Kidney (tissue), 14 donors: ENCODE measurements around the gene PCSK5. TPM values are rescaled to one million over a fixed set of nuclear protein-coding genes. Genes with fewer than 3 reads are reported as not detected.

Experiments
- DNase-seq, 5 donors: peaks; one replicate each; pipeline ENCODE4 v3.0.0-alpha.2; 2013 to 2020
- FAIRE-seq: peaks from 2 replicates; lab custom pipeline; 2012; peaks lifted over from hg19 to GRCh38; lab: Jason Lieb, UNC
- H3K27ac ChIP-seq, 2 donors: one replicate each; pipeline ENCODE4 v1.7.0; 2013; ENCODE audit warnings: low read depth in 2 of 2, low read length in 2 of 2, inconsistent platforms in 1 of 2
- H3K27me3 ChIP-seq: one replicate; pipeline ENCODE4 v1.7.1; 2013; ENCODE audit warnings: low read length, inconsistent platforms; ENCODE audit not compliant: control insufficient read depth, insufficient read depth
- H3K36me3 ChIP-seq, 3 donors: one replicate each; pipeline versions ENCODE4 v1.7.0 to v1.7.1; 2013; ENCODE audit warnings: low read length in 3 of 3, control low read depth in 1 of 3, inconsistent platforms in 1 of 3; ENCODE audit not compliant: insufficient read depth in 3 of 3, control insufficient read depth in 2 of 3
- H3K4me1 ChIP-seq, 3 donors: one replicate each; pipeline versions ENCODE4 v1.7.0 to v1.7.1; 2013; ENCODE audit warnings: low read length in 3 of 3, inconsistent platforms in 1 of 3, low read depth in 1 of 3; ENCODE audit not compliant: control insufficient read depth in 2 of 3, insufficient read depth in 2 of 3
- H3K4me3 ChIP-seq, 3 donors: one replicate each; pipeline versions ENCODE4 v1.7.0 to v1.8.1; 2013; ENCODE audit warnings: low read length in 3 of 3, control low read depth in 1 of 3, inconsistent platforms in 1 of 3
- H3K9ac ChIP-seq, 3 donors: one replicate each; pipeline versions ENCODE4 v1.7.0 to v1.7.1; 2013; ENCODE audit warnings: low read length in 3 of 3, control low read depth in 1 of 3, inconsistent platforms in 1 of 3
- H3K9me3 ChIP-seq, 3 donors: one replicate each; pipeline versions ENCODE4 v1.7.0 to v1.7.1; 2013; ENCODE audit warnings: low read length in 3 of 3, control low read depth in 1 of 3, inconsistent platforms in 1 of 3; ENCODE audit not compliant: control insufficient read depth in 2 of 3, insufficient read depth in 1 of 3
- CTCF ChIP-seq: IDR thresholded peaks from 3 replicates; pipeline ENCODE4 v1.5.1; 2012; ENCODE audit warnings: mild to moderate bottlenecking, moderate library complexity, borderline replicate concordance; ENCODE audit not compliant: insufficient read depth; ENCODE audit errors: extremely low read depth
- intact Hi-C: fragments of 100-400 bp; cut with DNase I; formaldehyde crosslinking; loops from one replicate; pipeline ENCODE4 v1.11.1; 2022
- polyA plus RNA-seq: library from polyadenylated mRNA; stranded (reverse); fragments of 350-450 nt; fragmentation: Illumina TruSeq; extraction: RNeasy Lipid Tissue Mini Kit (QIAGEN cat#74804); gene quantifications from one replicate; pipeline ENCODE4 v1.2.3, GENCODE V29; 2014; ENCODE audit warnings: low read depth, low replicate concordance; ENCODE audit not compliant: insufficient read depth
- total RNA-seq: library from RNA; stranded (reverse); fragmentation: NEBNext Ultra II Directional; extraction: Animal tissue kit (Norgen Biotek cat#: 25700); gene quantifications from one replicate; pipeline ENCODE4 v1.2.1, GENCODE V29; 2021
- donor health status: control.
- donor health status: control.
- donor health status: control.
- donor health status: control.
- donor health status: control.
- donor health status: DM: yes; HTN: yes; CAD: no.
- donor health status: Normal renal cell carcinoma (clear cell type).

PCSK5 gene
- total and polyA plus RNA-seq, 2 donors from 2014 or later: 1.6 to 14.7 TPM

GRCh38 chr9:76223749-76224340, 333.4 kb downstream of the PCSK5 start:
- DNase-seq: no peak
- H3K27ac ChIP-seq: no peak overlapping the region
- FAIRE-seq: no peak

DNA sequence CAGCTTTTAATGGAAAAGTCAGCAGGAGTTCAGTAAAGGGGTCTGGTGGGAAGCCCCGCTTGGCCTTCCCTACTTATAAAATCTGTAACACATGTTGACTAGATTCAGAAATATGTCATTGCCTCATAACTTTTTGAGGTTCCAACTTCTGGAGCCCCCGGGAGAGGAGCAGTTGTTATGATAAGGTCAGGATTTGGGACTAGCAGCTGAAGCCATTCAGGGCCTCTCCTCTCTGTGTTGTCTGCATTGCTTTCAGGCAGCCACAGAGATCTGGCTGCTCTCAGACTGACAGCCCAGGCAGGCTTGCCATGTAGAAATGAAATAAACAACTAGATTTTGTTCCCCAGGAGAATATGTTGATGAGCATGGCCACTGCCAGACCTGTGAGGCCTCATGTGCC, 336.7 kb downstream of the PCSK5 start:
- no peak for TF ChIP-seq CTCF
- no peaks in the 10 kb centered on the region for H3K36me3 ChIP-seq
- H3K27ac ChIP-seq: no peak overlapping the region
- no peak for DNase-seq
- H3K4me3 ChIP-seq: no peak overlapping the region
- no peaks in the 10 kb centered on the region for H3K27me3 ChIP-seq
- FAIRE-seq: no peak
- no peak overlapping the region for H3K9ac ChIP-seq
- no peaks in the 10 kb centered on the region for H3K4me1 ChIP-seq
- intact Hi-C loops: no loop called here
- H3K9me3 ChIP-seq: no peaks in the 10 kb centered on the region

More at GRCh38 chr9:76223749-76224340, 333.4 kb downstream of the PCSK5 start:
- H3K9me3 ChIP-seq: no peaks in the 10 kb centered on the region
- no peak for TF ChIP-seq CTCF
- intact Hi-C loops: no loop called here
- no peaks in the 10 kb centered on the region for H3K36me3 ChIP-seq
- H3K4me1 ChIP-seq: no peaks in the 10 kb centered on the region
- no peak overlapping the region for H3K4me3 ChIP-seq
- H3K27me3 ChIP-seq: no peaks in the 10 kb centered on the region
- H3K9ac ChIP-seq: no peak overlapping the region

DNA sequence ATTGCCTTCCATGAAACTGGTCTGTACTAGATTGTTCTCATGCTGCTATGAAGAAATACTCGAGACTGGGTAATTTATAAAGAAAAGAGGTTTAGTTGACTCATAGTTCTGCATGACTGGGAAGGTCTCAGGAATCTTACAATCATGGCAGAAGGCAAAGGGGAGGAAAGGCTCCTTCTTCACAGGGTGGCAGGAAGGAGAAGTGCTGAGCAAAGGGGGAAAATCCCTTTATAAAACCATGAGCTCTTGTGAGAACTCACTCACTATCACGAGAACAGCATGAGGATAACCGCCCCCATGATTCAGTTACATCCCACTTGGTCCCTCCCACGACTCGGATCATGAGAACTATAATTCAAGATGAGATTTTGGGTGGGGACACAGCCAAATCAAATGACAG, 340.5 kb downstream of the PCSK5 start:
- no peaks in the 10 kb centered on the region for H3K9me3 ChIP-seq
- no peak overlapping the region for H3K27ac ChIP-seq
- DNase-seq: no peak
- H3K36me3 ChIP-seq: no peaks in the 10 kb centered on the region
- TF ChIP-seq CTCF: no peak
- no peak for FAIRE-seq
- no peaks in the 10 kb centered on the region for H3K4me1 ChIP-seq
- H3K9ac ChIP-seq: no peak overlapping the region
- intact Hi-C loops: no loop called here
- no peak overlapping the region for H3K4me3 ChIP-seq
- no peaks in the 10 kb centered on the region for H3K27me3 ChIP-seq
